Adrenal gland (tissue), 5 donors: ENCODE data around the gene GOLM1.
"Not testable (repeated sequence)": the region's sequence is repeated elsewhere in the genome, so short reads cannot be mapped to it uniquely, and the experiment has no call there.

Source experiments
- POLR2A ChIP-seq, 2 donors: fragments of 450-650 bp; IDR thresholded peaks; one replicate each; pipeline ENCODE4 v1.6.1; 2017; ENCODE audit warnings: antibody characterized with exemption in 2 of 2, mild to moderate bottlenecking in 2 of 2, moderate library complexity in 1 of 2
- TF ChIP-seq, protein P1 (sequence below), 6 experiments: fragments of 450-650 bp in 4 of 6; fragments of 200-600 bp in 2 of 6; sonication (generic) in 1 of 6; IDR thresholded peaks; 1 replicate in 5 of 6; 2 replicates in 1 of 6; pipeline versions ENCODE4 v1.5.1 to v1.8.0; 2016 to 2021; ENCODE audit warnings: antibody characterized with exemption in 6 of 6, mild to moderate bottlenecking in 2 of 6, moderate library complexity in 1 of 6
- donor health status: DM: no; HTN: no; CAD: no.

DNA sequence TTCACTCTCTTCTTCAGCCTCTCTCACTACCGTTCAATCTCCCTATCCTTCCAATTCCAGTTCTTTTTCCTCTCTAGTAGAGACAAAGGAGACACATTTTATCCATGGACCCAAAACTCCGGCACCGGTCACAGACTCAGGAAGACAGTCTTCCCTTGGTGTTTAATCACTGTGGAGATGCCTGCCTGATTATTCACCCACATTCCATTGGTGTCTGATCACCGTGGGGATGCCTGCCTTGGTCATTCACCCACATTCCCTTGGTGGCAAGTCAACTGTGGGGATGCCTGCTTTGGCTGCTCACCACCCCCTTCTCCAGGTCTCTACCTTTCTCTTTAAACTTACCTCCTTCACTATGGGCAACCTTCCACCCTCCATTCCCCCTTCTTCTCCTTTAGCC lies 47.3 kb upstream of the GOLM1 start:
- TF ChIP-seq, protein P1, sequence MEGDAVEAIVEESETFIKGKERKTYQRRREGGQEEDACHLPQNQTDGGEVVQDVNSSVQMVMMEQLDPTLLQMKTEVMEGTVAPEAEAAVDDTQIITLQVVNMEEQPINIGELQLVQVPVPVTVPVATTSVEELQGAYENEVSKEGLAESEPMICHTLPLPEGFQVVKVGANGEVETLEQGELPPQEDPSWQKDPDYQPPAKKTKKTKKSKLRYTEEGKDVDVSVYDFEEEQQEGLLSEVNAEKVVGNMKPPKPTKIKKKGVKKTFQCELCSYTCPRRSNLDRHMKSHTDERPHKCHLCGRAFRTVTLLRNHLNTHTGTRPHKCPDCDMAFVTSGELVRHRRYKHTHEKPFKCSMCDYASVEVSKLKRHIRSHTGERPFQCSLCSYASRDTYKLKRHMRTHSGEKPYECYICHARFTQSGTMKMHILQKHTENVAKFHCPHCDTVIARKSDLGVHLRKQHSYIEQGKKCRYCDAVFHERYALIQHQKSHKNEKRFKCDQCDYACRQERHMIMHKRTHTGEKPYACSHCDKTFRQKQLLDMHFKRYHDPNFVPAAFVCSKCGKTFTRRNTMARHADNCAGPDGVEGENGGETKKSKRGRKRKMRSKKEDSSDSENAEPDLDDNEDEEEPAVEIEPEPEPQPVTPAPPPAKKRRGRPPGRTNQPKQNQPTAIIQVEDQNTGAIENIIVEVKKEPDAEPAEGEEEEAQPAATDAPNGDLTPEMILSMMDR (IDR thresholded peaks at IDR 0.05) = not testable (repeated sequence)
- not testable (repeated sequence) for TF ChIP-seq POLR2A (IDR thresholded peaks at IDR 0.05)
